Stimulated activated CD8-positive, alpha-beta memory T cell treated with anti-CD3 and anti-CD28 coated beads, Interleukin-4, amount 100 ng/mL, for 24 hours (primary cell): ENCODE data around the gene GTSE1.
"Not testable (repeated sequence)": the region's sequence is repeated elsewhere in the genome, so short reads cannot be mapped to it uniquely, and the experiment has no call there.

ENCODE experiments used
- DNase-seq: peaks from one replicate; pipeline ENCODE4 v3.0.0-alpha.2; 2020; ENCODE audit warnings: low read depth

GTSE1 gene

GRCh38 chr22:46296257-46297150 lies at the start of gene GTSE1:
Gene GTSE1, plus strand, starts transcription at chr22:46296870. Its CDS starts 531 bp downstream, at chr22:46297401.
- DNase-seq, result peak; percentile 94

DNA sequence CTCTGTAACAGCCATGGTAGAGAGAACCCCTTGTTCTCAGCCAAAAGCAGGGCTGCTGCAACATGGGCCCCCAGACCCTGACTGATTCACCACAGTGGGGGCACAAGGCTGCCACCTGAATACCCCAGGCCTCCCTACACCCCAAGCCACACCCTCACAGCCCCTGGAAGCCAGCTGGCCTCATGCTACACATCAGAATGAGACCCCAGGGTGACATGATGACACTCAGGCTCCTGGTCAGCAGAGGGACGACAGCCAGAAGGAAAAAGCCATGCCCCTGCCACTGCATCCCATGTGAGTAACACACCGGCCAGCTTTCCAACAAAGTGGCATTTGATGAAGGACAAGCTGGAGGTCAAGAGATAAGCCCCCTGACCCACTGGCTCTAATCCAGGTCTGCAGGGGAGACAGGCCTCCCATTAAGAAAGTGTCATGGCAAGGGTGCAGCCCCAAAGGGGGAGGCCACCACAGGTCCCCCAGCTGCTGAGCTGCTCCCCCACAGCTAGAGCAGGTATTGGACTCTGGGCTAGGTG lies 49.2 kb upstream of the GTSE1 start:
- no peak for DNase-seq

DNA sequence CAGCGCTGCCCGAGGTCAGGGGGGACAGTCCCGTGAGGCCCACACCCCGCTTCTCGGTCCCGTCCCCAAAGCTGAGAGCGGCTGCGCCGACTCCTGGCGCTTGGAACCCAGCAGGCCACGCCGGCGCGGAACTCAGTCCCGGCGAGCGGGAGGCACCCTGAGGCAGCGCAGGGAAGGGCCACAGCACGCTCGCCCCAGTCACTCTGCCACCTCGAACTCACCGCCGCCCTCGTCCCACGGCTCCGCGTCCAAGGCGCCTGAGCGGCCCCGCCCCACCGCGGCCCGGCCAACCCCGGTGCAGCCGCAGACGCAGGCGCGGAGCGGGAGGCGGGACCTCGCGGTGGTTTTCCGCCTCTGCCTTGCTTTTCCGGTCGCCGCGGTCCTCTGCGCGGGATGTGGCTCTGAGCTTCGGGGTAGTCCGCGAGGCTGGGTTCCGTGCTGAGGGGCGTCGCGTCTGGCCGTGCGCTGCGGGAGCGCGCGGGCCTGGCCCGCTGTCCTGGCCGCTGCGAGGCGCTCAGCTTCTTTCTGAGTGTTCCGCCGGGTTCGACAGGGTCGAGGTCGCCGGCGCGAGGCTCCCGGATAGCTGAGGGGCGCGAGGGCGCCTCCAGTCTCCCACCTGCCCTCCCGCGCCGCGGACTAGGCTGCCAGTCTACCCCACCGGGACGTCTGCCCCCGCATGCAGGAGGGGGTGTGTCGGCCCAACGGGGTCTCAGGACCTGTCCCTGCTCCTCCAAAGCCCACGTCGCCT lies 46.5 kb upstream of the GTSE1 start, which contains the start of gene CDPF1:
Gene CDPF1, minus strand, starts transcription at position 259 of the 748 bp plus-strand sequence. CDS start 2,009 bp downstream, outside the sequence.
- DNase-seq, result peak; percentile 93

DNA sequence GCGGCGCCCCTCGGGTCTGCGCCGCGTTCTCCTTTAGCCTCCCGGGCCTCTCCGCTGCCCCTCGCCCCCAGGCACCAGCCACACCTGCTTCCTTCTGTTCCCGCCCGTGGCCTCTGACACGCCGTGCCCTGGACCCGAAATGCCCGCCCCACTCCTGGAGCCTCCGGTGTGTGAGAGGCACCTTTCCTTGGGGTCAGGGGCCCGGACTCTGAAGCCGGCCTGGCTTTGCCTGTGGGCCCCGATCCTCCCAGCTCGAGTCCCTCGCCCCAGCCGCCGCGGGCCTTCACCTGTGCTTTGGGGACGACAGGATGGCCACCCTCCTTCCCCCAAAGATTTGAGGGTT lies 45.9 kb upstream of the GTSE1 start:
- DNase-seq, result no peak

GRCh38 chr22:46251266-46251665 lies 45.4 kb upstream of the GTSE1 start:
- no peak for DNase-seq

GRCh38 chr22:46251816-46252380 lies 44.8 kb upstream of the GTSE1 start:
- DNase-seq, result no peak

GRCh38 chr22:46256358-46256958 lies 40.2 kb upstream of the GTSE1 start:
- DNase-seq, result no peak

DNA sequence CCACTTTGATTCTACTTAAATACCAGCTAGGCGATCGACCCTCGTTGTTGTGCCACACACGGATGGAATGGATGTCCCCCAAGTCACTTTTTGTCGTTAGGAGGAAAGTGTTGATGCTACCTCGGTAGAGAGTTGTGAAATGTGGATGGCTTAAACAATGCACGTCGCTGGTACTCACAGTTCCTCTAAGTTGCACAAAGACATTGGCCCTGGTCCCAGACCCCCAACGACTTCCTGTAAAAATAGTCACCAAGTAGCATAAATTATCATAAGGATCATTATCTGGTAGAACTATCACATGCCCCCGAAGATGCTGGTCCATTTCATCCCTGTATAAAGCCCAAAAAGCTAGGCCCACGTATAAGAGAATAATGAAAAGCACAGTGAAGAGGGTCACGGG lies 37.3 kb upstream of the GTSE1 start:
- no peak for DNase-seq

GRCh38 chr22:46260038-46260437 lies 36.6 kb upstream of the GTSE1 start:
- no peak for DNase-seq

GRCh38 chr22:46262449-46263215 lies 34.0 kb upstream of the GTSE1 start:
- no peak for DNase-seq

- DNase-seq, result no peak
Measured at GRCh38 chr22:46263216-46263590, 33.5 kb upstream of the GTSE1 start, which contains the start of gene PKDREJ. Gene PKDREJ, minus strand, starts transcription at chr22:46263343. Its CDS starts 21 bp downstream, at chr22:46263322.

DNA sequence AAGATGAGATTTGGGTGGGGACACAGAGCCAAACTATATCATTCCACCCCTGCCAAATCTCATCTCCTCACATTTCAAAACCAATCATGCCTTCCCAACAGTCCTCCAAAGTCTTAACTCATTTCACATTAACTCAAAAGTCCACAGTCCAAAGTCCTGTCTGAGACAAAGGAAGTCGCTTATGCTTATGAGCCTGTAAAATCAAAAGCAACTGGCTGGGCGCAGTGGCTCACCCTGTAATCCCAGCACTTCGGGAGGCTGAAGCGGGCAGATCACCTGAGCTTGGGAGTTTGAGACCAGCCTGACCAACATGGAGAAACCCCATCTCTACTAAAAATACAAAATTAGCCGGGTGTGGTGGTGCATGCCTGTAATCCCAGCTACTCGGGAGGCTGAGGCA lies 32.1 kb upstream of the GTSE1 start:
- not testable (repeated sequence) for DNase-seq

GRCh38 chr22:46265627-46266026 lies 31.0 kb upstream of the GTSE1 start:
- DNase-seq, result not testable (repeated sequence)

GRCh38 chr22:46267431-46268279 lies 29.0 kb upstream of the GTSE1 start, which contains the start of gene TTC38:
Gene TTC38, plus strand, starts transcription at chr22:46268008. Its CDS starts 32 bp downstream, at chr22:46268040.
- DNase-seq, result peak; percentile 38

- DNase-seq, result no peak
Measured at GRCh38 chr22:46269564-46269963, 27.1 kb upstream of the GTSE1 start.

- no peak for DNase-seq
Measured at GRCh38 chr22:46272196-46272595, 24.5 kb upstream of the GTSE1 start.

- no peak for DNase-seq
Measured at GRCh38 chr22:46272762-46273431, 23.8 kb upstream of the GTSE1 start.

GRCh38 chr22:46273432-46274148 lies 23.1 kb upstream of the GTSE1 start:
- DNase-seq, result no peak

- no peak for DNase-seq
Measured at GRCh38 chr22:46274381-46274780, 22.3 kb upstream of the GTSE1 start.
